Endothelial cell of umbilical vein (primary cell): ENCODE results near the gene GALNT14. TPM values are rescaled to one million over a fixed set of nuclear protein-coding genes. Genes with fewer than 3 reads are reported as not detected.

Experiments
- BruUV-seq: library from RNA; stranded (reverse); fragments of 400-500 nt; replicated peaks from 2 replicates; lab custom pipeline; 2021; lab: Mats Ljungman, UMichigan
- CTCF ChIA-PET: fragments of 300-600, 350-600 bp; sonication (Branson Sonifier 250); formaldehyde crosslinking; loops from one replicate; lab custom pipeline; 2021; ENCODE audit warnings: antibody characterized with exemption, inconsistent platforms; lab: Charles Lee
- POLR2A ChIA-PET: fragments of 300-600, 350-600 bp; sonication (Branson Sonifier 250); formaldehyde crosslinking; loops from one replicate; lab custom pipeline; 2021; ENCODE audit warnings: antibody characterized with exemption, inconsistent platforms; lab: Charles Lee
- DNase-seq: peaks from one replicate; pipeline ENCODE4 v3.0.0-alpha.2; 2011; ENCODE audit warnings: low read depth, low spot score
- FAIRE-seq: peaks from 2 replicates; lab custom pipeline; 2011; peaks lifted over from hg19 to GRCh38; lab: Jason Lieb, UNC
- H2AFZ ChIP-seq: 2 replicates; pipeline ENCODE4 v1.6.0; 2012; ENCODE audit warnings: low read depth, low read length, control low read depth, inconsistent platforms
- H3K27ac ChIP-seq: 2 replicates; pipeline ENCODE4 v1.5.1; 2011; ENCODE audit warnings: low read depth, mild to moderate bottlenecking, control low read depth, low read length, moderate library complexity; ENCODE audit not compliant: insufficient read depth
- H3K27me3 ChIP-seq, 2 experiments: 2 replicates each; pipeline versions ENCODE4 v1.6.0 to v1.6.1; 2011; ENCODE audit warnings: low read length in 2 of 2, mixed read lengths in 1 of 2; ENCODE audit not compliant: control insufficient read depth in 2 of 2, insufficient read depth in 2 of 2
- H3K36me3 ChIP-seq, 2 experiments: 2 replicates in 1 of 2; 3 replicates in 1 of 2; pipeline ENCODE4 v1.5.1; 2011; ENCODE audit warnings: low read length in 2 of 2, mild to moderate bottlenecking in 1 of 2, moderate library complexity in 1 of 2; ENCODE audit not compliant: control insufficient read depth in 2 of 2, insufficient read depth in 2 of 2; ENCODE audit errors: extremely low read depth in 1 of 2
- H3K4me1 ChIP-seq: 3 replicates; pipeline ENCODE4 v1.5.1; 2011; ENCODE audit warnings: mild to moderate bottlenecking, low read length; ENCODE audit not compliant: control insufficient read depth, insufficient read depth; ENCODE audit errors: extremely low read depth
- H3K4me2 ChIP-seq: 2 replicates; pipeline ENCODE4 v1.6.1; 2011; ENCODE audit warnings: low read length, control low read depth, mixed read lengths; ENCODE audit not compliant: insufficient read depth
- H3K4me3 ChIP-seq, 3 experiments: fragments of 200-600 bp in 1 of 3; sonication (generic), shearing (Covaris generic) in 1 of 3; replicated peaks in 1 of 3; 2 replicates each; pipeline ENCODE4 v1.5.1; 2011 to 2016; ENCODE audit warnings: control low read depth in 3 of 3, low read length in 3 of 3, mild to moderate bottlenecking in 2 of 3, inconsistent platforms in 1 of 3, low read depth in 1 of 3, moderate library complexity in 1 of 3; ENCODE audit not compliant: insufficient read depth in 1 of 3
- H3K79me2 ChIP-seq: 2 replicates; pipeline ENCODE4 v1.6.0; 2012; ENCODE audit warnings: low read length, inconsistent platforms; ENCODE audit not compliant: control insufficient read depth, insufficient read depth
- H3K9ac ChIP-seq: replicated peaks from 2 replicates; pipeline ENCODE3; 2011; ENCODE audit warnings: low read length, control low read depth; ENCODE audit not compliant: insufficient read depth; ENCODE audit errors: extremely low read depth
- H3K9me1 ChIP-seq: replicated peaks from 3 replicates; pipeline ENCODE4 v1.6.0; 2011; ENCODE audit warnings: mild to moderate bottlenecking, low read length; ENCODE audit not compliant: control insufficient read depth, insufficient read depth; ENCODE audit errors: extremely low read depth
- H3K9me3 ChIP-seq: replicated peaks from 2 replicates; pipeline ENCODE4 v1.5.1; 2012; ENCODE audit warnings: low read length, inconsistent platforms; ENCODE audit not compliant: control insufficient read depth, insufficient read depth
- H4K20me1 ChIP-seq: replicated peaks from 2 replicates; pipeline ENCODE3; 2011; ENCODE audit warnings: mild to moderate bottlenecking, low read length; ENCODE audit not compliant: control insufficient read depth, insufficient read depth; ENCODE audit errors: extremely low read depth
- CTCF ChIP-seq, 2 donors: IDR thresholded peaks; 1 replicate in 1 of 2; 2 replicates in 1 of 2; pipeline ENCODE4 v1.5.1; 2011; ENCODE audit warnings: low read length in 2 of 2, mild to moderate bottlenecking in 2 of 2, moderate library complexity in 2 of 2, control low read depth in 1 of 2, inconsistent platforms in 1 of 2, low read depth in 1 of 2; ENCODE audit not compliant: insufficient read depth in 1 of 2; ENCODE audit errors: extremely low read depth in 1 of 2
- EZH2 ChIP-seq: IDR thresholded peaks from 2 replicates; pipeline ENCODE4 v1.6.1; 2012; ENCODE audit warnings: borderline replicate concordance, low read depth, mild to moderate bottlenecking, moderate library complexity, low read length, inconsistent platforms; ENCODE audit not compliant: severe bottlenecking
- FOS ChIP-seq: IDR thresholded peaks from 2 replicates; pipeline ENCODE4 v1.6.1; 2011; ENCODE audit warnings: mild to moderate bottlenecking, low read length, moderate library complexity, borderline replicate concordance; ENCODE audit not compliant: insufficient read depth
- GATA2 ChIP-seq: IDR thresholded peaks from 2 replicates; pipeline ENCODE4 v1.7.0; 2011; ENCODE audit warnings: low read depth, mild to moderate bottlenecking, moderate library complexity, mixed read lengths, low read length; ENCODE audit not compliant: insufficient read length, insufficient read depth
- JUN ChIP-seq: IDR thresholded peaks from 2 replicates; pipeline ENCODE4 v1.6.1; 2011; ENCODE audit warnings: borderline replicate concordance, low read depth; ENCODE audit not compliant: insufficient read length, insufficient read depth
- MAX ChIP-seq: IDR thresholded peaks from 2 replicates; pipeline ENCODE4 v1.6.1; 2011; ENCODE audit not compliant: insufficient read depth, insufficient read length
- MYC ChIP-seq: IDR thresholded peaks from one replicate; pipeline ENCODE4 v1.6.1; 2011; ENCODE audit warnings: mild to moderate bottlenecking, low read depth, low read length
- POLR2A ChIP-seq: IDR thresholded peaks from 2 replicates; pipeline ENCODE4 v1.6.1; 2012; ENCODE audit warnings: low read depth, mild to moderate bottlenecking, control low read depth, low read length
- POLR2AphosphoS5 ChIP-seq: IDR thresholded peaks from 2 replicates; pipeline ENCODE4 v1.6.1; 2012; ENCODE audit warnings: low read depth, mild to moderate bottlenecking, control low read depth, low read length, moderate library complexity; ENCODE audit not compliant: insufficient read depth
- dilution Hi-C: fragments of 300-500 bp; cut with MboI; formaldehyde crosslinking; loops from one replicate; pipeline ENCODE4 v1.15.0; 2019; ENCODE audit warnings: low sequenced_read_pairs; ENCODE audit not compliant: extremely low pct_ligation_motif_present
- intact Hi-C: fragments of 100-400 bp; cut with micrococcal nuclease; formaldehyde crosslinking; loops from one replicate; pipeline ENCODE4 v1.10.0; 2022
- polyA plus RNA-seq, 4 experiments: library from polyadenylated mRNA; depleted of rRNA in 3 of 4; stranded (reverse) in 3 of 4; unstranded in 1 of 4; fragments of >200 nt; gene quantifications; 2 replicates each; pipeline versions ENCODE4 v1.2.1 to v1.2.3, GENCODE V29; 2011 to 2012; ENCODE audit warnings: missing spikeins in 1 of 4
- total RNA-seq: library from RNA; stranded (reverse); gene quantifications from 2 replicates; pipeline ENCODE4 v1.2.3, GENCODE V29; 2021

The GALNT14 gene
- total and polyA plus RNA-seq, 2 donors (not counting 3 experiments of a cell fraction or from before 2014, with no cell fraction given), result 0.04 to 0.40 TPM

DNA sequence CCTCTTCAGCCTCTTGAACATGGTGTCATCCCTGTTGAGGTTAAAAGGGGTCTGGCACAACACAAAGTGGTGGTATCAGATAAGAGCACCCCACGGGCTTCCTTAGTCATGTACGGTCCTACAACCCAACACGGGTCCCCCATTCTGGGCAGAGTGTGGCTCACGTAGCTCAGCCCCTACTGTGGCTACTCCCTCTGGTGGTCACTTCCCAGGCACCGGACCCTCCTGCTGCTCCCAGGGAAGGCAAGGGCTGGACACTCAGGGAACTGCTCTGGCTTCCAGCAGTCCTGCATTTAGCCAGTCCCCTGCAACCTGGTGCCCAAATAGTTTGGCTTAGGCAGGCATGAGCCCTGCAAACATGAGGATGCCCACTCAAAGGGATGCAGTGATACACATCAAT lies 58.6 kb downstream of the GALNT14 start:
- Histone ChIP-seq H3K4me2 (no peak overlapping the region), H4K20me1 (no peaks in the 10 kb centered on the region), H3K4me3 (no peak overlapping the region), H3K9ac (no peak overlapping the region), H2AFZ (no peak overlapping the region), H3K27me3 (no peaks in the 10 kb centered on the region), H3K79me2 (no peaks in the 10 kb centered on the region), H3K36me3 (no peaks in the 10 kb centered on the region), H3K9me3 (peaks cover 3% of the 10 kb centered on the region), H3K4me1 (no peaks in the 10 kb centered on the region), H3K27ac (no peak overlapping the region), H3K9me1 (no peaks in the 10 kb centered on the region)
- no TSS peak for BruUV-seq
- CTCF ChIA-PET, result no interaction called here
- DNase-seq (no peak), FAIRE-seq (no peak)
- dilution Hi-C loops (no loop called here), intact Hi-C loops (no loop called here)
- TF ChIP-seq GATA2 (no peak), FOS (no peak), MYC (no peak), POLR2A (no peak), EZH2 (no peak), JUN (no peak), POLR2AphosphoS5 (no peak)
- POLR2A ChIA-PET, result no interaction called here

- no peak for TF ChIP-seq MYC
- no peak for TF ChIP-seq CTCF (IDR thresholded peaks at IDR 0.05; ENCODE audit: extremely low read depth in 1 of 2, insufficient read depth in 1 of 2, low read depth in 1 of 2, low read length in 2 of 2)
- no peak for TF ChIP-seq GATA2
- no peak for TF ChIP-seq JUN
- TF ChIP-seq FOS, result no peak
- TF ChIP-seq MAX, result no peak
- TF ChIP-seq POLR2A, result no peak
- TF ChIP-seq EZH2, result no peak
- TF ChIP-seq POLR2AphosphoS5, result no peak
- no peak for DNase-seq
- H3K9ac ChIP-seq, result no peak overlapping the region
- ChIA-PET CTCF (no interaction called here), POLR2A (no interaction called here)
- dilution Hi-C loops, result no loop called here
- intact Hi-C loops, result no loop called here
- peaks cover 3% of the 10 kb centered on the region for H3K9me3 ChIP-seq
- H3K27ac ChIP-seq, result no peak overlapping the region
- H3K27me3 ChIP-seq, result no peaks in the 10 kb centered on the region
- no peak for FAIRE-seq
- no peaks in the 10 kb centered on the region for H3K36me3 ChIP-seq
- no peaks in the 10 kb centered on the region for H3K4me1 ChIP-seq
- H4K20me1 ChIP-seq, result no peaks in the 10 kb centered on the region
- no peaks in the 10 kb centered on the region for H3K9me1 ChIP-seq
- no peak overlapping the region for H3K4me2 ChIP-seq
- no peak overlapping the region for H3K4me3 ChIP-seq
- no TSS peak for BruUV-seq
- no peak overlapping the region for H2AFZ ChIP-seq
- H3K79me2 ChIP-seq, result no peaks in the 10 kb centered on the region
Observed at GRCh38 chr2:31078579-31079105, 59.6 kb downstream of the GALNT14 start.
